DOHH2 (cell line): ENCODE measurements around the gene INSL4.

Experiments used
- H3F3A ChIP-seq: fragments of 200-600 bp; sonication (generic), shearing (Covaris generic); 2 replicates; pipeline ENCODE4 v1.6.0; 2016; ENCODE audit warnings: antibody characterized with exemption, mild to moderate bottlenecking; ENCODE audit not compliant: control insufficient read depth, insufficient read depth
- H3K27ac ChIP-seq: fragments of 200-600 bp; sonication (generic); 2 replicates; pipeline ENCODE4 v1.5.1; 2014; ENCODE audit warnings: low read depth, mild to moderate bottlenecking, low read length, moderate library complexity
- H3K27me3 ChIP-seq: fragments of 200-600 bp; sonication (generic); 2 replicates; pipeline ENCODE4 v1.6.1; 2014; ENCODE audit warnings: mild to moderate bottlenecking, low read length, mixed read lengths; ENCODE audit not compliant: control insufficient read depth
- H3K36me3 ChIP-seq: fragments of 200-600 bp; sonication (generic); 2 replicates; pipeline ENCODE4 v1.6.1; 2014; ENCODE audit warnings: mild to moderate bottlenecking, low read length, moderate library complexity, mixed read lengths; ENCODE audit not compliant: control insufficient read depth
- H3K4me1 ChIP-seq: fragments of 200-600 bp; sonication (generic); 2 replicates; pipeline ENCODE4 v1.6.1; 2014; ENCODE audit warnings: mild to moderate bottlenecking, low read length, mixed read lengths; ENCODE audit not compliant: control insufficient read depth
- H3K4me2 ChIP-seq: fragments of 200-600 bp; sonication (generic); 2 replicates; pipeline ENCODE4 v1.6.0; 2014; ENCODE audit warnings: mild to moderate bottlenecking, low read length, moderate library complexity
- H3K4me3 ChIP-seq: fragments of 200-600 bp; sonication (generic); 2 replicates; pipeline ENCODE4 v1.5.1; 2014; ENCODE audit warnings: mild to moderate bottlenecking, low read length, mixed read lengths
- H3K79me2 ChIP-seq: fragments of 200-600 bp; sonication (generic); 2 replicates; pipeline ENCODE4 v1.6.1; 2014; ENCODE audit warnings: mild to moderate bottlenecking, low read length, mixed read lengths; ENCODE audit not compliant: control insufficient read depth
- H3K9me2 ChIP-seq: fragments of 200-600 bp; sonication (generic); replicated peaks from 2 replicates; pipeline ENCODE4 v1.6.1; 2014; ENCODE audit warnings: mild to moderate bottlenecking, low read length, mixed read lengths; ENCODE audit not compliant: control insufficient read depth
- H3K9me3 ChIP-seq: fragments of 200-600 bp; sonication (generic); 2 replicates; pipeline ENCODE4 v1.6.1; 2014; ENCODE audit warnings: antibody characterized with exemption, low read length, mixed read lengths; ENCODE audit not compliant: control insufficient read depth, insufficient read depth
- H4K20me1 ChIP-seq: fragments of 200-600 bp; sonication (generic); 2 replicates; pipeline ENCODE4 v1.6.0; 2014; ENCODE audit warnings: low read depth, mild to moderate bottlenecking, antibody characterized with exemption, low read length, moderate library complexity; ENCODE audit not compliant: control insufficient read depth, insufficient read depth
- CTCF ChIP-seq: fragments of 200-600 bp; sonication (generic); IDR thresholded peaks from one replicate; pipeline ENCODE4 v1.5.1; 2014; ENCODE audit warnings: antibody characterized with exemption, mild to moderate bottlenecking, low read depth, low read length; ENCODE audit not compliant: poor library complexity, severe bottlenecking
- EZH2phosphoT487 ChIP-seq: fragments of 200-600 bp; sonication (generic); IDR thresholded peaks from 2 replicates; pipeline ENCODE4 v1.6.1; 2017; ENCODE audit warnings: borderline replicate concordance, mild to moderate bottlenecking, antibody characterized with exemption, low read length, moderate library complexity, mixed read lengths

The INSL4 gene

GRCh38 chr9:5193345-5193744 is 37.9 kb upstream of the INSL4 start:
- Histone ChIP-seq H3K9me2 (no peaks in the 10 kb centered on the region), H3K36me3 (no peaks in the 10 kb centered on the region), H3K9me3 (no peaks in the 10 kb centered on the region), H3K4me2 (no peak overlapping the region), H3K27ac (no peak overlapping the region), H3K4me3 (no peak overlapping the region), H3K4me1 (no peaks in the 10 kb centered on the region), H3F3A (no peaks in the 10 kb centered on the region), H4K20me1 (no peaks in the 10 kb centered on the region), H3K79me2 (no peaks in the 10 kb centered on the region), H3K27me3 (peaks cover 3% of the 10 kb centered on the region; the same call in 1 of the 2 replicates)
- TF ChIP-seq CTCF: no peak
- no peak for TF ChIP-seq EZH2phosphoT487

- Histone ChIP-seq H3K79me2 (no peaks in the 10 kb centered on the region), H3K27ac (no peak overlapping the region), H4K20me1 (no peaks in the 10 kb centered on the region), H3K4me1 (no peaks in the 10 kb centered on the region), H3K9me3 (no peaks in the 10 kb centered on the region), H3F3A (no peaks in the 10 kb centered on the region), H3K4me2 (no peak overlapping the region), H3K4me3 (no peak overlapping the region), H3K9me2 (no peaks in the 10 kb centered on the region), H3K27me3 (peaks cover 3% of the 10 kb centered on the region; the same call in 1 of the 2 replicates), H3K36me3 (no peaks in the 10 kb centered on the region)
- no peak for TF ChIP-seq CTCF
- no peak for TF ChIP-seq EZH2phosphoT487
Measured at GRCh38 chr9:5195463-5195862, 35.8 kb upstream of the INSL4 start.

- Histone ChIP-seq H3K4me1 (no peaks in the 10 kb centered on the region), H3K79me2 (no peaks in the 10 kb centered on the region), H3K36me3 (no peaks in the 10 kb centered on the region), H4K20me1 (no peaks in the 10 kb centered on the region), H3K4me3 (no peak overlapping the region), H3F3A (no peaks in the 10 kb centered on the region), H3K9me2 (no peaks in the 10 kb centered on the region), H3K9me3 (no peaks in the 10 kb centered on the region), H3K27ac (no peak overlapping the region), H3K4me2 (no peak overlapping the region), H3K27me3 (0 out of 2 replicates have a peak, but pooled peaks cover 2% of the 10 kb centered on the region)
- TF ChIP-seq CTCF (no peak), EZH2phosphoT487 (no peak)
Measured at GRCh38 chr9:5205071-5205470, 26.1 kb upstream of the INSL4 start.
